Natural killer cell (primary cell): ENCODE measurements around the gene IL4I1. TPM values are rescaled to one million over a fixed set of nuclear protein-coding genes. Genes with fewer than 3 reads are reported as not detected.

Experiments used
- ATAC-seq, 3 donors: fragments of 150-1000 bp in 2 of 3; fragments of 200-7000 bp in 1 of 3; cut with Tn5 transposase; 1 replicate in 1 of 3; 2 replicates in 2 of 3; pipeline ENCODE4 v1.10.0; 2021; ENCODE audit warnings: mild to moderate bottlenecking in 2 of 3, moderate library complexity in 2 of 3
- DNase-seq, 2 donors: peaks; one replicate each; pipeline versions ENCODE4 v3.0.0 to v3.0.0-alpha.2; 2013 to 2021; ENCODE audit warnings: mixed read lengths in 1 of 2
- H3K27ac ChIP-seq: one replicate; pipeline ENCODE4 v1.5.1; 2013; ENCODE audit warnings: mild to moderate bottlenecking, low read length
- H3K27me3 ChIP-seq: one replicate; pipeline ENCODE4 v1.6.1; 2013; ENCODE audit warnings: low read length; ENCODE audit not compliant: control insufficient read depth, insufficient read depth
- H3K36me3 ChIP-seq: one replicate; pipeline ENCODE4 v1.6.1; 2013; ENCODE audit warnings: low read length; ENCODE audit not compliant: control insufficient read depth, insufficient read depth
- H3K4me1 ChIP-seq: one replicate; pipeline ENCODE4 v1.6.1; 2013; ENCODE audit warnings: low read length; ENCODE audit not compliant: control insufficient read depth, insufficient read depth
- H3K4me3 ChIP-seq: one replicate; pipeline ENCODE4 v1.5.1; 2013; ENCODE audit warnings: low read length
- H3K9me3 ChIP-seq: one replicate; pipeline ENCODE4 v1.6.1; 2013; ENCODE audit warnings: low read length; ENCODE audit not compliant: control insufficient read depth, insufficient read depth
- H3K27ac Mint-ChIP-seq, 2 donors: one replicate each; pipeline ENCODE4 v1.8.0; 2022; ENCODE audit warnings: mild to moderate bottlenecking in 2 of 2, mixed read lengths in 2 of 2, moderate library complexity in 1 of 2
- H3K27me3 Mint-ChIP-seq, 2 donors: one replicate each; pipeline ENCODE4 v1.8.0; 2022; ENCODE audit warnings: low read depth in 2 of 2, mixed read lengths in 2 of 2
- H3K36me3 Mint-ChIP-seq: one replicate; pipeline ENCODE4 v1.8.0; 2022; ENCODE audit warnings: mixed read lengths
- H3K4me1 Mint-ChIP-seq, 2 donors: one replicate each; pipeline ENCODE4 v1.8.0; 2022; ENCODE audit warnings: mixed read lengths in 2 of 2
- H3K4me3 Mint-ChIP-seq: one replicate; pipeline ENCODE4 v1.8.0; 2022; ENCODE audit warnings: mild to moderate bottlenecking, moderate library complexity, mixed read lengths
- H3K9me3 Mint-ChIP-seq, 2 donors: one replicate each; pipeline ENCODE4 v1.8.0; 2022; ENCODE audit warnings: mixed read lengths in 2 of 2
- WGBS: methylation state at CpG from one replicate; pipeline ENCODE4 v1.1.7; 2013; ENCODE audit warnings: missing lambda C conversion rate; ENCODE audit not compliant: insufficient coverage; 5-methylcytosine and 5-hydroxymethylcytosine counted together
- intact Hi-C: fragments of 100-400 bp; cut with micrococcal nuclease; formaldehyde crosslinking; loops from one replicate; pipeline ENCODE4 v1.14.2; 2022
- total RNA-seq, 4 donors: library from RNA; stranded (reverse); fragments of 120-200 nt in 1 of 4; gene quantifications; one replicate each; pipeline versions ENCODE4 v1.2.3 to v1.2.4, GENCODE V29; 2013 to 2022
- TF ChIP-seq, protein P1 (sequence below): fragments of 200-600 bp; IDR thresholded peaks from one replicate; pipeline ENCODE4 v1.8.0; 2022; ENCODE audit warnings: antibody characterized with exemption

Gene IL4I1
- total RNA-seq, 3 donors from 2014 or later (not counting 1 experiment from before 2014, with no cell fraction given) = 3.0 to 3.8 (median 3.4) TPM

DNA sequence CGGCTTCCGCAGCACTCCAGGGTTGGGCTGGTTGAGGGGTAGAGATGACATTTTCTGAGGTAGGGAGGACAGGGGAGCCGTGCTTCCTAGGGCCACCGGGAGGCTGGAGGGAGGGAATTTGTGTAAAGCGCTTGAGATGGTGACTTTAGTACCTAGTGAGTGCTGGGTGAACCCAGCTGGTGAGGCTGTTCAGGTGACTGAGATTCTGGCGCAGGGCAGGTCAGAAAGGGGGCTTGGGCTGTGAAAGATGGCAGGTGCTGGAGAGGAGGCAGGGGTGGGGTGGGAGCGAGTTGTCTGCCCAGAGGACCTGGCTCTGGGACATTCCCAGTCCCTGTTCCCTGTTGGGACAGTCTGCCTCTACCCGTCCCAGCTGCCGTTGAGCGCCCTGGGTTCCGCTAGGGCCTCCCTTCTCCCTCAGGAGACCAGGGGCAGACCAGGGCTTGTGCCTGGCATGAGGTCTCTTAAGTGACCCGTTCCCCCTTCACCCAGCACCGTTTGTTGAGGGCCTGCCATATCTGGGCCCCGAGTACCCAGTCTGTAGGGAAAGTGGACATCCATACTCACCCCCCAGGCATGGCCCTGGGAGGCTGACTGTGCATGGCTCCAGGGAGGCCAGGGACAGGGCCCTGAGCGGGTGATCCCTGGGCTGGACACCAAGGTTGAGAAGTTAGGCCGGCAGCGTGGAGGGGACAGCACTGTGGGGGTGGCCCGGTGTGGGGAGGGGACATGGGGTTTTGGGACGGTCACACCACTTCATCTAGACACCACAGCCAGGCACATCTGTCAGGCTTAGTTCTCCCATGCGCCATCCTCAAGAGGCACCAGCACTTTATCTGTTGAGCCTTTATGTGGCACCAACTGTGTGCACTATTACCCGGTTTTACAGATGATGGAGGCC lies 40.8 kb downstream of the IL4I1 start:
- Histone ChIP-seq H3K36me3 (peaks cover 18% of the 10 kb centered on the region), H3K4me3 (no peak overlapping the region), H3K27ac (no peak overlapping the region), H3K4me1 (peaks cover 15% of the 10 kb centered on the region), H3K27me3 (no peaks in the 10 kb centered on the region), H3K9me3 (no peaks in the 10 kb centered on the region)
- TF ChIP-seq, protein P1, sequence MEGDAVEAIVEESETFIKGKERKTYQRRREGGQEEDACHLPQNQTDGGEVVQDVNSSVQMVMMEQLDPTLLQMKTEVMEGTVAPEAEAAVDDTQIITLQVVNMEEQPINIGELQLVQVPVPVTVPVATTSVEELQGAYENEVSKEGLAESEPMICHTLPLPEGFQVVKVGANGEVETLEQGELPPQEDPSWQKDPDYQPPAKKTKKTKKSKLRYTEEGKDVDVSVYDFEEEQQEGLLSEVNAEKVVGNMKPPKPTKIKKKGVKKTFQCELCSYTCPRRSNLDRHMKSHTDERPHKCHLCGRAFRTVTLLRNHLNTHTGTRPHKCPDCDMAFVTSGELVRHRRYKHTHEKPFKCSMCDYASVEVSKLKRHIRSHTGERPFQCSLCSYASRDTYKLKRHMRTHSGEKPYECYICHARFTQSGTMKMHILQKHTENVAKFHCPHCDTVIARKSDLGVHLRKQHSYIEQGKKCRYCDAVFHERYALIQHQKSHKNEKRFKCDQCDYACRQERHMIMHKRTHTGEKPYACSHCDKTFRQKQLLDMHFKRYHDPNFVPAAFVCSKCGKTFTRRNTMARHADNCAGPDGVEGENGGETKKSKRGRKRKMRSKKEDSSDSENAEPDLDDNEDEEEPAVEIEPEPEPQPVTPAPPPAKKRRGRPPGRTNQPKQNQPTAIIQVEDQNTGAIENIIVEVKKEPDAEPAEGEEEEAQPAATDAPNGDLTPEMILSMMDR = no peak
- intact Hi-C loops = no loop called here
- H3K27me3 Mint-ChIP-seq = no peaks in the 10 kb centered on the region
- H3K4me3 Mint-ChIP-seq = no peak overlapping the region
- no peaks in the 10 kb centered on the region for H3K36me3 Mint-ChIP-seq
- peak overlapping the region; percentile 14 to 52 for H3K27ac Mint-ChIP-seq
- H3K4me1 Mint-ChIP-seq = peaks cover 9 to 12% of the 10 kb centered on the region in 2 donors
- no peak for DNase-seq
- H3K9me3 Mint-ChIP-seq = no peaks in the 10 kb centered on the region
- no peak for ATAC-seq
- WGBS = 88% methylated on average over 20 of the region's 21 CpGs

DNA sequence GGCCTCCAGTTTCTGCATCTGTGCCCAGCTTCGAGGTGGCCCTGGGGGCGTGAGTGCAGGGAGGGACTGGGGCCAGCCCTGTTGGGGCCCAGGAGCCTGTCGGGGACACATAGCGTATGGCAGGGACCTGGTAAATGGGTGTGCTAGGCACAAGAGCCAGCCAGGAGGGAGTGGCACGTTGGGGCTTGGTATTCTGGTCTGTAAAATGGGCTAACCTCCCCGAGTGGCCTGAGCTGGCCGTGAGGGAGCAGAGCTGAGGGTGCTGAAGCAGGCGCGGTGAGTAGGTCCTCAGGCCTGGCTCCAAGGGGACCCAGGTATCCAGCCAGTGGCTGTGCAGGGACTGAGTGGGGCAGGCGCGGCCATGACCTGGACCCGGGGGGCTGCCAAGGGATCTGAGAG lies 41.4 kb downstream of the IL4I1 start:
- no peak for DNase-seq
- TF ChIP-seq, protein P1 = no peak

DNA sequence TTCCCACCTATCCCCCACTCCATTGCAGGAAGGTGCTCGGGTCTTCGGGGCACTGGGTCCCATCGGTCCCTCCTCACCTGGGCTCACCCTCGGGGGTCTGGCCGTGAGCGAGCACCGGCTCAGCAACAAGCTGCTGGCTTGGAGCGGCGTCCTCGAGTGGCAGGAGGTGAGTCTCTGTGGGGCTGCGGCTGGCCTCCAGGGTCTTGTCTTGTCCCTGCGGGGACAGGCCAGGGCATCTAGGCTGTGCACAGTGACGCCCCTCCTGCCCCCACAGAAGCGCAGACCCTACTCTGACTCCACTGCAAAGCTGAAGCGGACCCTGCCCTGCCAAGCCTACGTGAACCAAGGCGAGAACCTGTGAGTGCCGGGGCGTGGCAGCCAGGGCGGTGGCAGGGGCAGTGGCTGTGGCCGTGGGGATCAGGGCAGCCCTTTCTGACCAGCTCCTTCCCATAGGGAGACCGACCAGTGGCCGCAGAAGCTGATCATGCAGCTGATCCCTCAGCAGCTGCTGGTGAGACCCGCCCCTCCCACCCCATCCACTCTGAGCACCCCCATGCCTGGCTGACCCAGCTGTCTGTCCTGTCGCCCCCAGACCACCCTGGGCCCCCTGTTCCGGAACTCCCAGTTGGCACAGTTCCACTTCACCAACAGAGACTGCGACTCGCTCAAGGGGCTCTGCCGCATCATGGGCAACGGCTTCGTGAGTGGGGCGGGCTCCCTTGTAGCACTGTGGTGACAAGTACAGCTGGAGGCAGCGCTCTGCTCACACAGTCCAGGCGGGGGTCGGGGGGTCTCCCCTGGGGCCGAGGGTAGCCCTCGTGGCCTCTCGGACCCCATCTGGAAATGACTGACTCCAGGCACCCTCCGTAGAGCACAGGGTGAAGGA lies 42.1 kb downstream of the IL4I1 start:
- Histone ChIP-seq H3K27me3 (no peaks in the 10 kb centered on the region), H3K27ac (no peak overlapping the region), H3K9me3 (no peaks in the 10 kb centered on the region), H3K4me3 (no peak overlapping the region), H3K36me3 (peaks cover 15% of the 10 kb centered on the region), H3K4me1 (peaks cover 21% of the 10 kb centered on the region)
- Mint-ChIP-seq H3K27ac (no peak overlapping the region), H3K9me3 (no peaks in the 10 kb centered on the region), H3K4me1 (peaks cover 15 to 21% of the 10 kb centered on the region in 2 donors), H3K4me3 (no peak overlapping the region), H3K36me3 (no peaks in the 10 kb centered on the region), H3K27me3 (no peaks in the 10 kb centered on the region)
- intact Hi-C loops = no loop called here
- no peak for DNase-seq
- TF ChIP-seq, protein P1 = no peak
- WGBS = 94% methylated on average over 39 of the region's 39 CpGs
- ATAC-seq = no peak

More for the DNA sequence above, 41.4 kb downstream of the IL4I1 start:
- Histone ChIP-seq H3K4me1 (peaks cover 17% of the 10 kb centered on the region), H3K4me3 (no peak overlapping the region), H3K36me3 (peaks cover 15% of the 10 kb centered on the region), H3K27me3 (no peaks in the 10 kb centered on the region), H3K9me3 (no peaks in the 10 kb centered on the region), H3K27ac (no peak overlapping the region)
- H3K4me1 Mint-ChIP-seq = peaks cover 11 to 15% of the 10 kb centered on the region in 2 donors
- intact Hi-C loops = no loop called here
- WGBS = 92% methylated on average over 12 of the region's 12 CpGs
- H3K36me3 Mint-ChIP-seq = no peaks in the 10 kb centered on the region
- peak overlapping the region; percentile 14 to 52 for H3K27ac Mint-ChIP-seq
- ATAC-seq = no peak
- no peaks in the 10 kb centered on the region for H3K9me3 Mint-ChIP-seq
- H3K27me3 Mint-ChIP-seq = no peaks in the 10 kb centered on the region
- no peak overlapping the region for H3K4me3 Mint-ChIP-seq
